NT2/D1 (cell line): ENCODE data around the gene ENDOV.

Source experiments
- SUZ12 ChIP-seq: IDR thresholded peaks from 2 replicates; pipeline ENCODE4 v1.6.1; 2011; ENCODE audit not compliant: insufficient read length, insufficient read depth; ENCODE audit errors: extremely low read depth
- YY1 ChIP-seq: IDR thresholded peaks from 2 replicates; pipeline ENCODE4 v1.6.1; 2011; ENCODE audit not compliant: insufficient read length, insufficient read depth

GRCh38 chr17:80372456-80372855 lies 42.5 kb upstream of the ENDOV start:
- TF ChIP-seq SUZ12 (no peak), YY1 (no peak)
